HG03280 (cell line): ENCODE data around the gene LPP.

Source experiments
- ATAC-seq: cut with Tn5 transposase; IDR thresholded peaks from one replicate; pipeline ENCODE4 v1.9.1; 2021; ENCODE audit warnings: mild to moderate bottlenecking, moderate library complexity; ENCODE audit not compliant: unreplicated experiment

The LPP gene

GRCh38 chr3:188721312-188721711 is 567.4 kb downstream of the LPP start:
- no peak for ATAC-seq

DNA sequence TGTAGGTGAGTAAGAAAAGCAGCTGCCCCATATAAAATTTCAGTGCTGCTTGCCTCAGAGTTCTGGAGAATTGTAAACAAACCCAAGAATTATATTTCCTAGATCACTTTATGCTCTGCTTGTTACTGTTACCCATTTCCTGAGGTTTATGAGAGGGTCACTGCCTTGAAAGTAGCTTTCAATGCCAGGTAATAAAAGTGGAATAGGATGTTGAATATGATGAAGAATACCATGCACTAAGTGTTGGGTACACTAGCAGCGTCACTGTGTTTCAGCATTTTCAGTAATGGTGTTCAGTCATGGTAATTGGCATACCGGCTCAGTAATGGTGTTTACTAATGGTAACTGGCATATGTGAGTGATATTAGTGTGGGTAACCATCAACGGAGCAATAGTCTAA is 568.0 kb downstream of the LPP start:
- no peak for ATAC-seq

DNA sequence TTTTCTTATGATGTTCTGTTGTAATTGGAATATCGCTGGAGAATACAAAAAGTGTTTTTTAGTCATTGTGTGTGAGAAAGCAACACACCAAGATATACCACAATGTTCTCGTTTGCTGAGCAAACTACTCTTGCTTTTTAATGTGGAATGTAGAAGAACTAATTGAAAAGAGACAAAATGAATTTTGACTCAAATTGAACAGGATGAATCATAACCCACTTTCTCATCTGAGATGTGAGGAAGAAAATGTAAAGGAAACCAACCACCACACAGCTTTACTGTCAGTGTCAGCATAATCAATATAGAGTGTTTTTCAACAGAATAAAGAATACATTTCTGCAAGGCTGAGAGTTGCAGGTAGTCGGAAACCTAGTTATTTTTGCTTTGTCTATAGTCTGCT is 569.0 kb downstream of the LPP start:
- ATAC-seq, result no peak

DNA sequence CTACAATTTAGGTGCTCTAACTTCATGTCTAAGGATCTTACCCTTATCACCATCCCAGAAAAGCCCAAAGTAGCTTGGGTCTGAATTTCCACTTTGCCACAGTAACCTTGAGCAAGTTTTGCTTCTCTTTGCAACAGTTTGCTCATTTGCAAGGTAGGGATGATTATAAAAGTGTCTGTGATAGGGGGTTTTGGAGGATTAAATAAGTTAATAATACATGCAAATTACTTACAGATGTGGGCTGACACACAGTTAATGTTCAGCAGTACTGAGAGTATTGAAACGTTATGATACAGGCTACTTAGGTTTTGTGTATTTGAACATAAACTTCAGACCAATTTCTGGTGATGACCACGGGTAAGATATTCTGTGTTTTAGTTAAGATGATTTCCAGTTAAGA is 573.1 kb downstream of the LPP start:
- ATAC-seq, result no peak

DNA sequence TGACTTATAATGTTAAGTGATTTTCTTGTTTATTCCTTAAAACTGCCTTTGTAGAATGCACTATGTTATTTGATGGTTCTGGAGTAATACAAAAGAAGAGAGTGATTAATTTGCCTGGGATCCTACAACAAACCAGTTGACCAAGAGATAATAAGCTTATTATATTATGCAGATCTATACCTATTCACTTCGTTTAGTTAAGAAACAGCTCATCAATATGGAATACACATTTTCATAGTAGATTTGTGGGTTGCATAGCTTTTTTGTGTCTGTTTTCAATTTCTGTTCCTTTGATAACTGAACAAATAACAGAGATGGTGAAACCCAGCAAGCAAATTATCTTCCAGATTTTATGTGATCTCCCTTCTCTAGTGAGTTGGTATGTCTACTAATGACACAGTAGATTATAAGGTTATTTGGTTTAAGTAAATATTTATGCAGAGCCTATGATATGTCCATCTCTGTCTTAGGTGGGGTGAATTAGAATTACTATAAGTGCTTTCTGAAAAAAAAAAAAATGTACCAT is 574.5 kb downstream of the LPP start:
- no peak for ATAC-seq

DNA sequence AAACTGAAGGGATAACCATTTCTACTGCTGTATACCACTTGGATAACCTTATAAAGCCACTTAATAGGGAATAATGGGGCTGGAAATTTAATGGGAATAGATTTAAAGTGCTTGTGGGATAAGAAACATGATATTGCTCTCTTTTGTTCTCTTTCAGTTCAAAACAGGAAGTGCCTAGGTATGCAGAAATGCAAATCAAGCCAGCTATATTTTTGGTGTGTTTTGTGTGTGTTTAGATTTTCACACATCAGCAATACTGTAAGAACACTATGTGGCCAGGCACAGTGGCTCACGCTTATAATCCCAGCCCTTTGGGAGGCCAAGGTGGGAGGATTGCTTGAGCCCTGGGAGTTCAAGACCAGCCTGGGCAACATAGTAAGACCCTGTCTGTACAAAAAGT is 575.5 kb downstream of the LPP start:
- ATAC-seq, result no peak

DNA sequence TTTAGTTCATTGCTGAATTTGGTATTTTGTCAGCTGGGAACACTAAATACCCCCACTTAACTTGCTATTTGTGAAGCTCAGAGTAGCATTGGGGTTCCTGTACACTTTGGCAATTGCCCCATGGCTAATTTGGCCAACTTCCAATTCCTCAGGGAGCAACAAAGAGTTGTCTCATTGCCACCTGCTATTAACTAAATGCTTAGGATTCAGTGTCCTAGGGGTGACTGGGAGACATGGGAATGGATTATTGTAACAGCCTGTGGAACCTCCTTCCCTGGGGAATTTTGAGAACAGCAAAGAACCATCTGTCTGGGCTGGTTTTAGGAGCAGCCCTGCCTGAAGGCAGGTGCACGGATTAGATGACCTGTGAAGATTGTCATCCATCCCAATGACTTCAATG is 580.4 kb downstream of the LPP start:
- no peak for ATAC-seq

DNA sequence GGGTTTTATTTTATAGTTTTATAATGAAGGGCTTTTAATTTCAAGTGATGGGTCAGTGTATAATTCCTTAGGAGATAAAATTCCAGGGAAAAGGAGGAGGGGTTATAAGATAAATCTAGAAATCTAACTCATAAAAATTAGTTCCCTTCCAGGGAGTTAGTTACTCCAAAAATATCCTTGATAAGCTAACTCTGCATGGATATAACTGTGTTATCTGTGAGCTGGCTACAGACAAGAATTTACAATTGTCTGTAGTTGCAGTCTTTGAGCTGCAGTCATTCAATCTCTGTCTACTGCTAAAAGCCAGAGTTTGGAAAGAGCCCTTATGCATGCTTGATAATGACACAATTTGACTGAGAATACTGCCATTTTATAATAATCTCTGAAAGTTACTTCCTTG is 585.6 kb downstream of the LPP start:
- ATAC-seq, result no peak

DNA sequence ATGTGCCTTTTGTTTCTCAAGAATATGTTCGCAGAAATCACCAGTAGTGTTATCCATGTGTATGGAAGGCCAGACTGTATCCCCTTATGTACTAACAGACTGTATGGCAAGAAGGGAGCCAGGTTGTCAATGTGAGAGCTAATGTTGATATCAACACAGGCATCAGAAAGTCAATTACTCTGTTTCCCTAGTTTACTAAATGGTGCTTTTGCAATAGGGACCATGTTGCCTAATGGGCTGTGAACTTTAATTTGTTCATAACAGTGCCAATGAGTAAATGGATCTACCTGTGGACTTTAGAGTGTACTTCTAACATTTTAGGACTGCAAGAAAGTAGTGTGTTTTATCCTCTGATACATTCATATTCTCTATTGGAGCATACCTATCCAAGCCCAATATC is 586.1 kb downstream of the LPP start:
- ATAC-seq, result no peak

GRCh38 chr3:188742755-188743550 is 589.0 kb downstream of the LPP start:
- no peak for ATAC-seq

DNA sequence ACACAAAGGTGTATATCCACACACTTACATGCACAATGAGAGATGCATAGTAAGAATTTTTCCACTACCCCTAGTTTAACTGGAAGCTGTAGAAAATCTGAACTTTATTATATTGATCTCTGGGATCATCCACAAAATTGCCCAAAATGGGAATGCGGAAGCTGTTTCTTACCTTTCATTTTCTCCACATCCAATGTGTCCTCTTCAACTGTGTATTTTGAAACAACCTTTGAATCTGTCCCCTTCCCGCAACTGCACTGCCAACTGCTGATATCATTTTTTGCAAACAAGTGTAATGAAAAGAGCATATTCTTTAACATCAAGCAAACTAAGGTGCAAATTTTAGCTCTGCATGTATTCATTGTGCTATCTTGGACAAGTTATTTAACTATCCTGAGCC is 590.2 kb downstream of the LPP start:
- ATAC-seq, result no peak

- no peak for ATAC-seq
Measured at GRCh38 chr3:188745031-188745430, 591.1 kb downstream of the LPP start.

GRCh38 chr3:188746291-188746783 is 592.4 kb downstream of the LPP start:
- ATAC-seq, result no peak

DNA sequence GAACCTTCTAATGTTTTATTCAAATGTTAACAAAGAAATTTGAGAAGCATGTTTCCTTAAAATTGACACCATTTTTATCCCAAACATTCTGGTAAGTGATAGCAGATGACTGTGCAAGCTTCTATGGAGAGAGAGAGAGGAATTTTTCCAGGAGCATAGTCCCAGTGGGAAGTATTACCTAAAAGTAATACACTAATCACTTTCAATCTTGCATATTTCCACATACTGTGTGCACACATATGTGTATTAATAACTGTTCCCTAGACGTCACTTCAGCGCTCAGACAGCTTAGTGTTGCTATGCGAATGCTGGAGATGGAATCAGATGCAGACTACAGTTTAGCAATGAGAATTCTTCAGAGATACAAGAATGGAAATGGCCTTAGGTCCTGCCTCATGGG is 593.5 kb downstream of the LPP start:
- ATAC-seq, result no peak

DNA sequence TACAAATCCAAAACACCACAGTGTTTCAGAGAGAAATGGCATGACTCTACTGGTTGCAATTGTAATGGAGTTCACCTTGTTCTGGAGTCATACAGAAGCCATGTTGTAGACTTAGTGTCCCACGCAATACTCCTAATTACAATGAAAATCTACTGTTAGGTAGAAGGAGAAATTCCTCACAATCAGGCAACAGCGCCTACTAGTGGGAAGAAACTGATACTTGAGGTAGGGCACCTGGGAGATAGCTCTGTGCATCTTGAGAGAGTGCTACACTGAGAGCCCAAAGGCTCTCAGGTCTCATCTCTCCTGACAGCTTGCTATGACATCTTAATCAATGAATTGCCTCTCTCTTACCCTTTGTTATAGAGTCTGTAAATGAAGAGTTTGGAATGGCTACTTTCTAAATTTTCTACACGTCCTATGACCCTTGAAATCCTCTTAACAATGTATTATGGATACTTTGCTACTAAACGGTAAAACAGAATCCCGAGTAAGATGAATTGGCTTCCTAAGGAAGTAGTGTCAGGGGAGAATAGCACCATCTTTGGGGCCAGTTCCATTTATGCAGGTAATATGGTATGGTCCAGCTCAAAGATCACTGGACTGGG is 595.2 kb downstream of the LPP start:
- no peak for ATAC-seq

- no peak for ATAC-seq
Measured at GRCh38 chr3:188749830-188750229, 595.9 kb downstream of the LPP start.

DNA sequence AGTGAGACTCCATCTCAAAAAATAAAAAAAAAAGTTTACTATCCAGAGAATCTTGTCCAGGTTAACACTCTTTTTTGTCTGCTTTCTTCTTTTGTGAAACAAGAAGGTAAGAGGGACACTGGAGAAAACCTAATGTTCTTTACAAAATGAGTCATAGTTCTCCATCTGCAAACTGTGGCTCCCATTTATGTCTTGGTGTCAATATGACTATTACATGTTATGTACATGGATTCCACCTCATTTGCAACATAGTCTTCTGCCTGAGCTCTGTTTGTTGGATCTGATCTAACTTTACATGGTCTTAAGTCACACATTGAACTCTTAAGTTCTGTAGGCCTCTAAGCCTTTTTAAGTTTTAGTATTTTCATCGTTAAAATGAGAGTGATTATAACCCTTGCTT is 596.7 kb downstream of the LPP start:
- no peak for ATAC-seq

DNA sequence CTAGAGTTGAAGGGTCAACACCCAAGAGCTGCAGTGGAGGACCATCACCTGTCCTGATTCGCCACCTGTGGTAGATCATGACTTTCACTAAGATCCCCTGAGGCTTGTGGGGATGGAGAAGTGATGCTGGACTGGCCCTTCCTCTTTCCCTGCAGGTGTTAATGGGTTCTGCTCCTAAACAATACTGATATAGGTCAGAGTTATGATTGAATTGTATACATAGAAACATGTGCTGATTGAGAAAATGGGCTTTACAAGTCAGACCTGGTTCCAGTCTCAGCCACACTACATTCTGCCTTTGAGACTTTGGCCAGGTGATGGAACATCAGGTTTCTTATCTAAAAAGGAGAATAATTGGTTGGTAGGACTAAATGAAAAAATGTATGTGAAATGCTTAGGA is 598.9 kb downstream of the LPP start:
- peak; percentile 37 for ATAC-seq

DNA sequence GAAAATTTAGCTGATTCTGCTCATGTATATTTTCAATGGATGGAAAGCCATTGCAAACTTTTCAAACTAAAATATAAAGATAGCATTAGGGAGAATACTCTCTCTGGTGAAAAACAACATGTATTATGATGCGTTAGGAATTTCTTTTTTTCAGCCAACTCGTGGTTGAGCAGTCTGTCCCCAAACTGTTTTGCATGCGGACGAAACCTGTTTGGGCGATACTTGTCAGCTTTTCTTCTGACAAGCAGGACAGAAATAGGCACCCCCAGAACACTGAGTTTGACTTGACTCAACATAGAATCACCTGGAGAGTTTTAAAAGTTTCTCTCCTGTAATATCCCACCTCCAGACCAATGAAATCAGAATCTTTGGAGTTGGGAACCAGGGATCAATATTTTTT is 600.3 kb downstream of the LPP start:
- ATAC-seq, result peak; percentile 65

DNA sequence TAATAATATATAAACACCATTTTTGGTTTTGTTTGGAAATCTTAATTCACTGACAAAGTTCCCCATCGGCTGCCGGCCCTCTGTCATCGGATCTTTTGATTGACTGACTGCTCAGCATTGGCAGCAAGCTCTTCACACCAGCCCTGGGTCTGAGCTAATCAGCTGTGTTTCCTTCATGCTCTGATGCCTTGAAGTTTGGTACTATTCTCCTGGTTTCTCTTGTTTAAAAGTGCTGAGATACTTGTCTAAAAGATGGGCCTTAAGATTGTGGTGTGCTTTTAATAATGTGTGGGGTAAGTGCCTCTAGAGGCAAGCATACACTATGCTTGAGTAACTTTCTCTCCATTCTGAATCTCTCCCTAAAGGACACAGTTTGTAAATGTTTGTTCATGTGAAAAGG is 602.3 kb downstream of the LPP start:
- ATAC-seq, result no peak

- ATAC-seq, result no peak
Measured at GRCh38 chr3:188759336-188760005, 605.5 kb downstream of the LPP start.

GRCh38 chr3:188760408-188760807 is 606.5 kb downstream of the LPP start:
- ATAC-seq, result no peak
